ENCODE data around the gene NAALADL1. TPM values are rescaled to one million over a fixed set of nuclear protein-coding genes. Genes with fewer than 3 reads are reported as not detected.

NAALADL1 gene
- total and polyA plus RNA-seq, 2 of the 4 experiments (the other 2 are of a cell fraction) = 3.8 to 5.8 TPM

- BruUV-seq (replicated peaks) = no TSS peak
- Histone ChIP-seq H3K9ac (ENCODE audit: low read depth, low read length) (no peak overlapping the region), H2AK9ac (replicated peaks; ENCODE audit: low read depth, low read length, poor library complexity) (no peak overlapping the region), H4K91ac (ENCODE audit: insufficient read depth, low read depth, low read length) (no peak overlapping the region), H3K56ac (ENCODE audit: extremely low read depth, insufficient read depth, low read length) (no peak overlapping the region), H3K36me3 (ENCODE audit: control insufficient read depth, insufficient read depth, low read length) (peaks cover 11% of the 10 kb centered on the region), H3K79me1 (ENCODE audit: low read depth in 1 of 2, low read length in 2 of 2) (peaks cover 12 to 42% of the 10 kb centered on the region in 2 experiments), H3K9me3 (ENCODE audit: control insufficient read depth, insufficient read depth, low read length) (no peaks in the 10 kb centered on the region), H4K8ac (ENCODE audit: low read depth in 2 of 2, low read length in 2 of 2) (no peak overlapping the region), H3K23ac (ENCODE audit: low read depth, low read length) (no peak overlapping the region), H3K14ac (replicated peaks; ENCODE audit: low read depth, low read length) (no peak overlapping the region), H2BK20ac (ENCODE audit: low read depth, low read length) (no peak overlapping the region), H2BK120ac (ENCODE audit: low read depth, low read length) (no peak overlapping the region), H3K4me1 (ENCODE audit: control insufficient read depth, insufficient read depth, low read length) (peaks cover 4% of the 10 kb centered on the region), H4K5ac (ENCODE audit: low read depth, low read length) (no peak overlapping the region), H2AFZ (replicated peaks; ENCODE audit: low read length, poor library complexity) (no peak overlapping the region), H3K18ac (ENCODE audit: low read depth, low read length) (no peak overlapping the region), H3K4ac (ENCODE audit: low read depth, low read length) (no peak overlapping the region), H2AK5ac (ENCODE audit: low read depth, low read length) (no peak overlapping the region), H3K27me3 (ENCODE audit: control insufficient read depth, insufficient read depth, low read length) (no peaks in the 10 kb centered on the region), H4K20me1 (ENCODE audit: insufficient read depth, low read length) (peaks cover 3% of the 10 kb centered on the region; the same call in 1 of the 2 replicates), H3K9me1 (ENCODE audit: insufficient read depth, low read length) (peaks cover 11% of the 10 kb centered on the region), H3K27ac (ENCODE audit: insufficient read depth, low read length) (no peak overlapping the region), H3K4me2 (ENCODE audit: low read depth, low read length) (no peak overlapping the region), H3K4me3 (ENCODE audit: insufficient read depth, low read depth, low read length) (no peak overlapping the region), H2BK5ac (ENCODE audit: low read depth, low read length, poor library complexity, severe bottlenecking) (no peak overlapping the region), H2BK15ac (ENCODE audit: low read depth, low read length) (no peak overlapping the region)
- TF ChIP-seq USF2 (IDR thresholded peaks at IDR 0.05; ENCODE audit: low read depth, low read length) = no peak
- no peak for TF ChIP-seq CEBPB (IDR thresholded peaks at IDR 0.05; ENCODE audit: low read depth, low read length)
- TF ChIP-seq RCOR1 (IDR thresholded peaks at IDR 0.05; ENCODE audit: insufficient replicate concordance, low read length) = no peak
- no peak for TF ChIP-seq MAFK (IDR thresholded peaks at IDR 0.05; ENCODE audit: low read depth, low read length)
- no peak for TF ChIP-seq MXI1 (IDR thresholded peaks at IDR 0.05; ENCODE audit: borderline replicate concordance, low read depth, low read length)
- TF ChIP-seq CHD1 (IDR thresholded peaks at IDR 0.05; ENCODE audit: low read depth, low read length) = no peak
- no peak for TF ChIP-seq POLR2A (IDR thresholded peaks at IDR 0.05; ENCODE audit: low read depth, low read length)
- TF ChIP-seq SMC3 (IDR thresholded peaks at IDR 0.05; ENCODE audit: low read depth, low read length) = no peak
- no peak for TF ChIP-seq MAZ (IDR thresholded peaks at IDR 0.05; ENCODE audit: borderline replicate concordance, low read depth, low read length)
- TF ChIP-seq NFE2L2 (IDR thresholded peaks at IDR 0.05; ENCODE audit: low read depth, low read length) = no peak
- no peak for TF ChIP-seq BHLHE40 (IDR thresholded peaks at IDR 0.05; ENCODE audit: low read depth, low read length)
- no peak for TF ChIP-seq CTCF (conservative IDR thresholded peaks at IDR 0.05; ENCODE audit: low read depth, low read length)
- no peak for TF ChIP-seq RFX5 (IDR thresholded peaks at IDR 0.05; ENCODE audit: low read depth, low read length)
- no peak for TF ChIP-seq ELK1 (IDR thresholded peaks at IDR 0.05; ENCODE audit: borderline replicate concordance, low read depth, low read length)
- TF ChIP-seq FOS (IDR thresholded peaks at IDR 0.05; ENCODE audit: low read depth, low read length) = no peak
- no peak for TF ChIP-seq RAD21 (IDR thresholded peaks at IDR 0.05; ENCODE audit: low read length)
- in situ Hi-C loops (cut with MboI; ENCODE audit: low sequenced_read_pairs) = no loop called here
- no peak; the same call in 1 of the 2 replicates for ATAC-seq (ENCODE audit: low read depth)
- no CpG with 5 or more reads among the region's 4 CpGs for WGBS, 2 experiments (ENCODE audit: extremely low coverage in 2 of 2, insufficient read length in 1 of 2)
- intact Hi-C loops (cut with micrococcal nuclease) = no loop called here
- ChIA-PET CTCF (no interaction called here), POLR2A (ENCODE audit: unreplicated experiment) (no interaction called here)
- dilution Hi-C loops (cut with HindIII; ENCODE audit: low sequenced_read_pairs, unreplicated experiment) = no loop called here
- DNase-seq = no peak
These were observed 46.3 kb upstream of the NAALADL1 start for GRCh38 chr11:65104628-65105027.
